OCI-LY1 (cell line): Measurements from ENCODE around the gene MSRB3.

Experiments used
- EZH2 ChIP-seq: fragments of 200-600 bp; sonication (generic), shearing (Covaris generic); IDR thresholded peaks from 2 replicates; pipeline ENCODE4 v1.8.0; 2017; ENCODE audit warnings: borderline replicate concordance, mixed run types, mild to moderate bottlenecking, antibody characterized with exemption, low read length, moderate library complexity, mixed read lengths
- TF ChIP-seq, protein P1 (sequence below): fragments of 200-600 bp; sonication (generic), shearing (Covaris generic); IDR thresholded peaks from 2 replicates; pipeline ENCODE4 v1.5.1; 2017; ENCODE audit warnings: mild to moderate bottlenecking, antibody characterized with exemption, low read length, moderate library complexity, mixed read lengths

DNA sequence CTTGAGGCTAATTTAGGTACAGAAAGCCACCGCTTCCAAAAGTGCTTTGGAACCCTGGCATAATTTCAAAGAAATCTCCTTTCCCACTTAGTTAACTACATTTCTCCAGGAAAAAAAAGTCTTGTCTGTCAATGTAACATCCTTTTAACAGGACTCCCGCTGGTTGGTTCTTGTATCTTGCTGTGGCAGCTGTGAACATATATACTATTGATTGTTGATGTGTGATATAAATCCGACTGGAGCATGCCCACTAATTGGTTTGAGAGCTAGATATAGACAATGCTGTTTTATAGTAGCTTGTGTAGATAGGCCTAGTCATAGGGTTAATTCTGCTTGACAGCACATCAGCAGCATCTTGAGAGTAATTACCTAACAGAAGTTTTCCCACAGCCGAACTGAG, 89.6 kb downstream of the MSRB3 start:
- TF ChIP-seq, protein P1, sequence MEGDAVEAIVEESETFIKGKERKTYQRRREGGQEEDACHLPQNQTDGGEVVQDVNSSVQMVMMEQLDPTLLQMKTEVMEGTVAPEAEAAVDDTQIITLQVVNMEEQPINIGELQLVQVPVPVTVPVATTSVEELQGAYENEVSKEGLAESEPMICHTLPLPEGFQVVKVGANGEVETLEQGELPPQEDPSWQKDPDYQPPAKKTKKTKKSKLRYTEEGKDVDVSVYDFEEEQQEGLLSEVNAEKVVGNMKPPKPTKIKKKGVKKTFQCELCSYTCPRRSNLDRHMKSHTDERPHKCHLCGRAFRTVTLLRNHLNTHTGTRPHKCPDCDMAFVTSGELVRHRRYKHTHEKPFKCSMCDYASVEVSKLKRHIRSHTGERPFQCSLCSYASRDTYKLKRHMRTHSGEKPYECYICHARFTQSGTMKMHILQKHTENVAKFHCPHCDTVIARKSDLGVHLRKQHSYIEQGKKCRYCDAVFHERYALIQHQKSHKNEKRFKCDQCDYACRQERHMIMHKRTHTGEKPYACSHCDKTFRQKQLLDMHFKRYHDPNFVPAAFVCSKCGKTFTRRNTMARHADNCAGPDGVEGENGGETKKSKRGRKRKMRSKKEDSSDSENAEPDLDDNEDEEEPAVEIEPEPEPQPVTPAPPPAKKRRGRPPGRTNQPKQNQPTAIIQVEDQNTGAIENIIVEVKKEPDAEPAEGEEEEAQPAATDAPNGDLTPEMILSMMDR, result no peak
- TF ChIP-seq EZH2, result no peak
